Choroid plexus epithelial cell (primary cell): Measurements from ENCODE around the gene MAN2A2.

Experiments
- DNase-seq: peaks from one replicate; pipeline ENCODE4 v3.0.0-alpha.2; 2010; ENCODE audit warnings: low read depth
- H3K4me3 ChIP-seq: 2 replicates; pipeline ENCODE4 v1.5.1; 2011; ENCODE audit warnings: low read depth, mild to moderate bottlenecking, control low read depth, low read length, moderate library complexity
- TF ChIP-seq, protein P1 (sequence below): conservative IDR thresholded peaks from 2 replicates; pipeline ENCODE4 v1.5.1; 2011; ENCODE audit warnings: low read depth, mild to moderate bottlenecking, control low read depth, inconsistent platforms, low read length, moderate library complexity

Gene MAN2A2

GRCh38 chr15:90912770-90913075, 9.6 kb downstream of the MAN2A2 start:
- no peak overlapping the region for H3K4me3 ChIP-seq
- no peak for DNase-seq
- TF ChIP-seq, protein P1, sequence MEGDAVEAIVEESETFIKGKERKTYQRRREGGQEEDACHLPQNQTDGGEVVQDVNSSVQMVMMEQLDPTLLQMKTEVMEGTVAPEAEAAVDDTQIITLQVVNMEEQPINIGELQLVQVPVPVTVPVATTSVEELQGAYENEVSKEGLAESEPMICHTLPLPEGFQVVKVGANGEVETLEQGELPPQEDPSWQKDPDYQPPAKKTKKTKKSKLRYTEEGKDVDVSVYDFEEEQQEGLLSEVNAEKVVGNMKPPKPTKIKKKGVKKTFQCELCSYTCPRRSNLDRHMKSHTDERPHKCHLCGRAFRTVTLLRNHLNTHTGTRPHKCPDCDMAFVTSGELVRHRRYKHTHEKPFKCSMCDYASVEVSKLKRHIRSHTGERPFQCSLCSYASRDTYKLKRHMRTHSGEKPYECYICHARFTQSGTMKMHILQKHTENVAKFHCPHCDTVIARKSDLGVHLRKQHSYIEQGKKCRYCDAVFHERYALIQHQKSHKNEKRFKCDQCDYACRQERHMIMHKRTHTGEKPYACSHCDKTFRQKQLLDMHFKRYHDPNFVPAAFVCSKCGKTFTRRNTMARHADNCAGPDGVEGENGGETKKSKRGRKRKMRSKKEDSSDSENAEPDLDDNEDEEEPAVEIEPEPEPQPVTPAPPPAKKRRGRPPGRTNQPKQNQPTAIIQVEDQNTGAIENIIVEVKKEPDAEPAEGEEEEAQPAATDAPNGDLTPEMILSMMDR, result no peak

DNA sequence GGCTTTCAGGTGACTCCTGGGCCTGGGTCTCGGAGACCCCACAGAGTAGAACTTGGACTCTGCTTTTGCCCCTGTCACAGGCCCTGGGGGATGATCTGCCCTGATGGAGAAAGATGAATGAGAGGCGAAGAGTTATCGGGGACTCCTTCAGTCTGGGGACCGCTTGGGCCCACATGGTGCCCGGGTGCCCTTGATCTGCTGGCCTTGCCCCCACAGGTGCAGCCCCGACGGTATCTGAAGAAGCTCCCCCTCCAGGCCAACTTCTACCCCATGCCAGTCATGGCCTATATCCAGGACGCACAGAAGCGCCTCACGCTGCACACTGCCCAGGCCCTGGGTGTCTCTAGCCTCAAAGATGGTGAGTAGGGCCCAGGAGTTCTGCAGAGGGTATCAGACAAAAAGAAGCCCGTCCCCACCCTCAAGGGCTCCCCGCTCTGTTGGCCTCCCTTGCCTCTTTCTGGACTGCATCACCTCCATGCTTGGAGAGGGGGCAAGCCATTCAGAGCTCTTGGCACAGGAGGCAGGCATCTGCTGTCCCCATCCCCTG, 10.4 kb downstream of the MAN2A2 start:
- DNase-seq, result no peak
- TF ChIP-seq, protein P1, result no peak
- no peak overlapping the region for H3K4me3 ChIP-seq

GRCh38 chr15:90914305-90915080, 11.4 kb downstream of the MAN2A2 start:
- TF ChIP-seq, protein P1, result no peak
- DNase-seq, result no peak

GRCh38 chr15:90915216-90915807, 12.2 kb downstream of the MAN2A2 start:
- DNase-seq, result no peak
- TF ChIP-seq, protein P1, result no peak
- H3K4me3 ChIP-seq, result no peak overlapping the region

More at GRCh38 chr15:90914305-90915080, 11.4 kb downstream of the MAN2A2 start:
- no peak overlapping the region for H3K4me3 ChIP-seq

DNA sequence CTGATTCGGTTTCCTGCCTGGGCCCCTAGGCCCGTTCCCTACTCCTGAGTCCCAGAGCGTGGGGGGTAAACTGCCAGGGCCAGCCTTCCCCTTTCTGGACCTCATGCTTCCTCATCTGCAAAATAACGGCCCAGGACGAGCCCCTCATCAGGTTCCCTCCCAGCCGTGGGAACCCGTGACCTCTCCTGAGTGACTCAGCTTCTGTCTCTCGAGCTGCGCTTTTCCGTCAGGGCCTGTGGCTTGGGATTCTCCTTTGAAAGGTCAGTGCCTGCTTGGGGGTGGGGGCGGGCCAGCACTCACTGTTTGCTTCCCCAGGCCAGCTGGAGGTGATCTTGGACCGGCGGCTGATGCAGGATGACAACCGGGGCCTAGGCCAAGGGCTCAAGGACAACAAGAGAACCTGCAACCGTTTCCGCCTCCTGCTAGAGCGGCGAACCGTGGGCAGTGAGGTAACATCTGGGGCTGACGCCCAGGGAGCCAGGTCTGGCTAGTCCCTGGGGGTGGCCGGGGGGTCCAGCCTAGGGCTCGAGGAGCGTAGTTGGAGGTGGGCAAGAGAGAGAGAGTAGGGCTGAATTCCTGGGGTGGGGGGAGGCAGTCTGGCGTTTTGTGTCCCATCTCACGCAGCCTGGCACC, 12.8 kb downstream of the MAN2A2 start:
- no peak overlapping the region for H3K4me3 ChIP-seq
- TF ChIP-seq, protein P1, result no peak
- DNase-seq, result peak; percentile 80

DNA sequence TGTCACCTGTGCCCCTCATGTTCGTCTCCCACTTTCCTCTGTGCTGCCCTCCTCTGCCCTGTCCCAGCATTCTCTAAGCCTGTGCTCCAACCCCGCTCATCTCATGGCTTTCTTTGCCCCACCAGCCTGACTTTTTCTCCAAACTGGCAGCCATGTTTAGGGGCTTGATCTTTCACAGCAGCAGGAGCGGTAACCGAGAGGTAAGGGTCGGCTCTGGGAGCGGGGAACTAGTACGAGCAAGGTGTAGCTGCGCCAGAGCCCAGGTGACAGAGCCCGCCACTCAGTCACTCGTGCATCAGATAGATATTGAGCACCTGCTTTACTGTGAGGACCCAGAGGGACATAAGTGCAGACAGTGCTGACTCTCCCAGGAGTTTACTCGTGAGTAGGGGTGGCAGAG, 13.4 kb downstream of the MAN2A2 start:
- TF ChIP-seq, protein P1, result no peak
- no peak for DNase-seq
- no peak overlapping the region for H3K4me3 ChIP-seq
